ENCODE data around the gene FAM50B. TPM values are rescaled to one million over a fixed set of nuclear protein-coding genes. Genes with fewer than 3 reads are reported as not detected.

FAM50B gene
- total and polyA plus RNA-seq, 4 donors = 8.8 to 12.3 (median 11.1) TPM

DNA sequence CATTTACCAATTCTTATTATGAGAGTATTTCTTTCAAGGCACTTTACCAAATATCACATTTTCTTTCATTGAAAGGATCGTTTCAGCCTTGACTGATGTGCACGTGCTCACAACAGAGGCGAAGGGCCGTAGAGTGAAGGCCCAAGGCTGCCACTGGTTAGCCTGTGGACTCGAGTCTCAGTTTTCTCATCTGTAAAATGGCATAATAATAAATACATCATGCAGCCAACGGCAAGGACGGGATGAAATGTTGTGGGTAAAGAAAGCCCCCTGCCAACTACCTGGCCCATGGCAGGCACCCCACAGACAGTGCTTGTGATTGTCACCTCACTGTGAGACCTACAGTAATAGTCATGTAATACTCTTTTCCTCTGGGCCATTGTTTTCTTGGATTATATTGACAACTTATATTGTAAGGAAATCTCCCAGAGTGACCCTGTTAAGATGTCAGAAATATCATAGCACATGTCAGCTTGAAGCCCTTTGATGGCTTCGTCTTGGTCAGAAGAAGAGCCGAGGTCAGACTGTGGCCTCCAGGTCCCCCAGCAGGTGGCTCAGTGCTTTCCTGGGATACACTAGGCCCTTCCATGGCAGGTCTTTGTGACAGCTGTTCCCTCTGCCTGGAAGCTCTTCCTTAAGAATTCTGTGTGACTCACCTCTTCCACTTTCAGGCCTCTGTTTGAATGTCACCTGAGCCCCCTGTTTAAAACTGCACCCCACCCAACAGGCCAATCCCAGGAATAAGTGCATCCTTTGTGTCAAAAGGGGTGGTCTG lies 36.3 kb downstream of the FAM50B start:
- WGBS = 95% methylated on average over 9 of the region's 9 CpGs
- Histone ChIP-seq H3K4me1 (ENCODE audit: control insufficient read depth in 4 of 4, insufficient read depth in 4 of 4, low read length in 3 of 4) (peaks cover 13 to 43% (median 31%) of the 10 kb centered on the region in 4 donors), H3K9ac (ENCODE audit: low read depth in 1 of 2, low read length in 2 of 2) (no peak overlapping the region)

DNA sequence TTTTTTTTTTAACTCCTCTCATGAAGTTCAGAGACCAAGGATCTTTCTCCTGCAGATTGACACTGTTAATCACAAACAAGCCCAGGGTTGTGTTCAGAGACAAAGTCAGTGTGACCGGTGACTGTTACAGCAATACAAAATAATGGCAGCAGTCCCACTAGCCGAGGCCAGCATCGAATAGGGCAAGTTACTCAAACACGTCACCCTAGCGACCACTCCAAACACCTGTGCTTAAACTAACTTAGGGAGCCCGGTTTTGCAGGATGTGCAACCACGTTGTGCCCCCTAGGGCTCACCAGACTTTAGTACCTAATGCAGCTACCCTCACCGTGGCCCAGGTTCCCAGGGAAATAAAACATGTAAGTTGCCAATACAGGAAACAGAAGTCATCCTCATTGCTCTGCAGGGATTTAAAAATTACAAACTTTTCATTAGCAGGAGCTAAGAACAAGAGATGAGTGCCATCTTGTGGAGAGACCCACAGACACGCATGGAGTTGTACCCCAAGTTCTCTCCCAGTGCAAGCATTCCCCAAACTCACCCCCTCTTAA lies 38.1 kb downstream of the FAM50B start:
- H3K9me3 ChIP-seq (ENCODE audit: control insufficient read depth in 4 of 4, low read length in 3 of 4) = no peaks in the 10 kb centered on the region
- no peaks in the 10 kb centered on the region for H3K36me3 ChIP-seq (ENCODE audit: control insufficient read depth in 4 of 4, insufficient read depth in 3 of 4, low read depth in 1 of 4, low read length in 3 of 4)
- no peaks in the 10 kb centered on the region for H3K27me3 ChIP-seq (ENCODE audit: control insufficient read depth in 4 of 4, insufficient read depth in 4 of 4, low read length in 3 of 4)
- peaks cover 9 to 30% (median 22%) of the 10 kb centered on the region in 4 donors for H3K4me1 ChIP-seq (ENCODE audit: control insufficient read depth in 4 of 4, insufficient read depth in 4 of 4, low read length in 3 of 4)
- H3K4me3 ChIP-seq (ENCODE audit: low read depth in 1 of 3, low read length in 3 of 3) = no peak overlapping the region
- WGBS = 24% methylated on average over 9 of the region's 9 CpGs
- peak overlapping the region in 1 of 2 donors; percentile 14 for H3K9ac ChIP-seq (ENCODE audit: low read depth in 1 of 2, low read length in 2 of 2)
- peak overlapping the region; percentile 63 to 65 for H3K27ac ChIP-seq (ENCODE audit: low read depth in 1 of 2, low read length in 2 of 2)
- DNase-seq (ENCODE audit: low spot score) = no peak
- TF ChIP-seq RAD21 (IDR thresholded peaks at IDR 0.05) (peak; percentile 81 to 89), NR2F2 (IDR thresholded peaks at IDR 0.05) (no peak), SP1 (IDR thresholded peaks at IDR 0.05) (peak; percentile 49), HNF4G (IDR thresholded peaks at IDR 0.05) (no peak), GABPA (IDR thresholded peaks at IDR 0.05 in 1 of 2, conservative IDR thresholded peaks at IDR 0.05 in 1 of 2) (peak; percentile 4 to 74), FOXA2 (IDR thresholded peaks at IDR 0.05) (peak; percentile 33), RXRA (IDR thresholded peaks at IDR 0.05) (peak; percentile 41 to 74), HNF4A (conservative IDR thresholded peaks at IDR 0.05) (peak; percentile 55 to 80), JUND (IDR thresholded peaks at IDR 0.05) (no peak)
- TF ChIP-seq, protein P1, sequence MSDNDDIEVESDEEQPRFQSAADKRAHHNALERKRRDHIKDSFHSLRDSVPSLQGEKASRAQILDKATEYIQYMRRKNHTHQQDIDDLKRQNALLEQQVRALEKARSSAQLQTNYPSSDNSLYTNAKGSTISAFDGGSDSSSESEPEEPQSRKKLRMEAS (IDR thresholded peaks at IDR 0.05) = peak; percentile 72
- TF ChIP-seq, protein P2, sequence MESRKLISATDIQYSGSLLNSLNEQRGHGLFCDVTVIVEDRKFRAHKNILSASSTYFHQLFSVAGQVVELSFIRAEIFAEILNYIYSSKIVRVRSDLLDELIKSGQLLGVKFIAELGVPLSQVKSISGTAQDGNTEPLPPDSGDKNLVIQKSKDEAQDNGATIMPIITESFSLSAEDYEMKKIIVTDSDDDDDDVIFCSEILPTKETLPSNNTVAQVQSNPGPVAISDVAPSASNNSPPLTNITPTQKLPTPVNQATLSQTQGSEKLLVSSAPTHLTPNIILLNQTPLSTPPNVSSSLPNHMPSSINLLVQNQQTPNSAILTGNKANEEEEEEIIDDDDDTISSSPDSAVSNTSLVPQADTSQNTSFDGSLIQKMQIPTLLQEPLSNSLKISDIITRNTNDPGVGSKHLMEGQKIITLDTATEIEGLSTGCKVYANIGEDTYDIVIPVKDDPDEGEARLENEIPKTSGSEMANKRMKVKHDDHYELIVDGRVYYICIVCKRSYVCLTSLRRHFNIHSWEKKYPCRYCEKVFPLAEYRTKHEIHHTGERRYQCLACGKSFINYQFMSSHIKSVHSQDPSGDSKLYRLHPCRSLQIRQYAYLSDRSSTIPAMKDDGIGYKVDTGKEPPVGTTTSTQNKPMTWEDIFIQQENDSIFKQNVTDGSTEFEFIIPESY (IDR thresholded peaks at IDR 0.05) = no peak
- TF ChIP-seq, protein P3, sequence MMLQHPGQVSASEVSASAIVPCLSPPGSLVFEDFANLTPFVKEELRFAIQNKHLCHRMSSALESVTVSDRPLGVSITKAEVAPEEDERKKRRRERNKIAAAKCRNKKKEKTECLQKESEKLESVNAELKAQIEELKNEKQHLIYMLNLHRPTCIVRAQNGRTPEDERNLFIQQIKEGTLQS (IDR thresholded peaks at IDR 0.05) = no peak
- TF ChIP-seq, protein P4, sequence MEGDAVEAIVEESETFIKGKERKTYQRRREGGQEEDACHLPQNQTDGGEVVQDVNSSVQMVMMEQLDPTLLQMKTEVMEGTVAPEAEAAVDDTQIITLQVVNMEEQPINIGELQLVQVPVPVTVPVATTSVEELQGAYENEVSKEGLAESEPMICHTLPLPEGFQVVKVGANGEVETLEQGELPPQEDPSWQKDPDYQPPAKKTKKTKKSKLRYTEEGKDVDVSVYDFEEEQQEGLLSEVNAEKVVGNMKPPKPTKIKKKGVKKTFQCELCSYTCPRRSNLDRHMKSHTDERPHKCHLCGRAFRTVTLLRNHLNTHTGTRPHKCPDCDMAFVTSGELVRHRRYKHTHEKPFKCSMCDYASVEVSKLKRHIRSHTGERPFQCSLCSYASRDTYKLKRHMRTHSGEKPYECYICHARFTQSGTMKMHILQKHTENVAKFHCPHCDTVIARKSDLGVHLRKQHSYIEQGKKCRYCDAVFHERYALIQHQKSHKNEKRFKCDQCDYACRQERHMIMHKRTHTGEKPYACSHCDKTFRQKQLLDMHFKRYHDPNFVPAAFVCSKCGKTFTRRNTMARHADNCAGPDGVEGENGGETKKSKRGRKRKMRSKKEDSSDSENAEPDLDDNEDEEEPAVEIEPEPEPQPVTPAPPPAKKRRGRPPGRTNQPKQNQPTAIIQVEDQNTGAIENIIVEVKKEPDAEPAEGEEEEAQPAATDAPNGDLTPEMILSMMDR (IDR thresholded peaks at IDR 0.05; ENCODE audit: low read depth, low read length, missing input control) = peak; percentile 56

More for the DNA sequence above, 36.3 kb downstream of the FAM50B start:
- H3K9me3 ChIP-seq (ENCODE audit: control insufficient read depth in 4 of 4, low read length in 3 of 4) = no peaks in the 10 kb centered on the region
- no peak for DNase-seq (ENCODE audit: low spot score)
- TF ChIP-seq GABPA (IDR thresholded peaks at IDR 0.05 in 1 of 2, conservative IDR thresholded peaks at IDR 0.05 in 1 of 2) = no peak
- TF ChIP-seq, protein P4 (IDR thresholded peaks at IDR 0.05; ENCODE audit: low read depth, low read length, missing input control) = peak; percentile 31
- no peak for TF ChIP-seq TAF1 (conservative IDR thresholded peaks at IDR 0.05)
- TF ChIP-seq RAD21 (IDR thresholded peaks at IDR 0.05) = peak; percentile 48 to 73
- TF ChIP-seq, protein P2 (IDR thresholded peaks at IDR 0.05) = no peak
- no peak overlapping the region for H3K27ac ChIP-seq (ENCODE audit: low read depth in 1 of 2, low read length in 2 of 2)
- H3K27me3 ChIP-seq (ENCODE audit: control insufficient read depth in 4 of 4, insufficient read depth in 4 of 4, low read length in 3 of 4) = no peaks in the 10 kb centered on the region
- H3K4me3 ChIP-seq (ENCODE audit: low read depth in 1 of 3, low read length in 3 of 3) = no peak overlapping the region
- H3K36me3 ChIP-seq (ENCODE audit: control insufficient read depth in 4 of 4, insufficient read depth in 3 of 4, low read depth in 1 of 4, low read length in 3 of 4) = no peaks in the 10 kb centered on the region
